A549 (cell line): ENCODE measurements around the gene MIB1.

Experiments used
- CEBPB ChIP-seq, 2 experiments: fragments of >200 bp in 1 of 2; sonication (Bioruptor Twin) in 1 of 2; formaldehyde crosslinking in 1 of 2; IDR thresholded peaks; 2 replicates each; pipeline ENCODE4 v1.6.1; 2012 to 2016
- CTCF ChIP-seq: fragments of >200 bp; sonication (Bioruptor Twin); formaldehyde crosslinking; IDR thresholded peaks from 3 replicates; pipeline ENCODE4 v1.5.1; 2016
- ELK1 ChIP-seq: fragments of 150-350 bp; IDR thresholded peaks from 2 replicates; pipeline ENCODE4 v1.6.1; 2014; ENCODE audit warnings: low read depth, mild to moderate bottlenecking, low read length
- MAFK ChIP-seq: fragments of 450-650 bp; IDR thresholded peaks from 2 replicates; pipeline ENCODE4 v1.6.1; 2014; ENCODE audit not compliant: partially characterized antibody
- MAX ChIP-seq: IDR thresholded peaks from 2 replicates; pipeline ENCODE4 v1.6.1; 2012
- SREBF2 ChIP-seq: fragments of 450-650 bp; IDR thresholded peaks from 2 replicates; pipeline ENCODE4 v1.6.1; 2014; ENCODE audit warnings: mild to moderate bottlenecking, moderate library complexity

GRCh38 chr18:21777814-21778213 is 37.2 kb downstream of the MIB1 start:
- no peak for TF ChIP-seq MAX
- no peak for TF ChIP-seq ELK1
- TF ChIP-seq MAFK = no peak
- no peak for TF ChIP-seq CEBPB (IDR thresholded peaks at IDR 0.05)
- no peak for TF ChIP-seq SREBF2
- TF ChIP-seq CTCF = no peak
